Measurements from ENCODE around the gene CNGB1.

- no peak for TF ChIP-seq POLR2A (IDR thresholded peaks at IDR 0.05)
- TF ChIP-seq, protein P1, sequence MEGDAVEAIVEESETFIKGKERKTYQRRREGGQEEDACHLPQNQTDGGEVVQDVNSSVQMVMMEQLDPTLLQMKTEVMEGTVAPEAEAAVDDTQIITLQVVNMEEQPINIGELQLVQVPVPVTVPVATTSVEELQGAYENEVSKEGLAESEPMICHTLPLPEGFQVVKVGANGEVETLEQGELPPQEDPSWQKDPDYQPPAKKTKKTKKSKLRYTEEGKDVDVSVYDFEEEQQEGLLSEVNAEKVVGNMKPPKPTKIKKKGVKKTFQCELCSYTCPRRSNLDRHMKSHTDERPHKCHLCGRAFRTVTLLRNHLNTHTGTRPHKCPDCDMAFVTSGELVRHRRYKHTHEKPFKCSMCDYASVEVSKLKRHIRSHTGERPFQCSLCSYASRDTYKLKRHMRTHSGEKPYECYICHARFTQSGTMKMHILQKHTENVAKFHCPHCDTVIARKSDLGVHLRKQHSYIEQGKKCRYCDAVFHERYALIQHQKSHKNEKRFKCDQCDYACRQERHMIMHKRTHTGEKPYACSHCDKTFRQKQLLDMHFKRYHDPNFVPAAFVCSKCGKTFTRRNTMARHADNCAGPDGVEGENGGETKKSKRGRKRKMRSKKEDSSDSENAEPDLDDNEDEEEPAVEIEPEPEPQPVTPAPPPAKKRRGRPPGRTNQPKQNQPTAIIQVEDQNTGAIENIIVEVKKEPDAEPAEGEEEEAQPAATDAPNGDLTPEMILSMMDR (IDR thresholded peaks at IDR 0.05): no peak
- no peak for TF ChIP-seq POLR2AphosphoS5 (IDR thresholded peaks at IDR 0.05)
Measured at GRCh38 chr16:57925310-57925709, 45.6 kb downstream of the CNGB1 start.
